ENCODE results near the gene PEAK1. TPM values are rescaled to one million over a fixed set of nuclear protein-coding genes. Genes with fewer than 3 reads are reported as not detected.
"Not testable (repeated sequence)": the region's sequence is repeated elsewhere in the genome, so short reads cannot be mapped to it uniquely, and the experiment has no call there.

PEAK1 gene
- total RNA-seq, 1 donor from 2014 or later = 289 TPM

GRCh38 chr15:77287385-77287784, 132.5 kb downstream of the PEAK1 start:
- peaks cover 19% of the 10 kb centered on the region for H3K36me3 Mint-ChIP-seq (ENCODE audit: low read depth, unreplicated experiment)
- TF ChIP-seq CTCF (IDR thresholded peaks at IDR 0.05; ENCODE audit: unreplicated experiment) = no peak
- no peaks in the 10 kb centered on the region for H3K9me3 Mint-ChIP-seq (ENCODE audit: unreplicated experiment)
- peaks cover 18% of the 10 kb centered on the region for H3K4me1 Mint-ChIP-seq (ENCODE audit: unreplicated experiment)
- peak overlapping the region; percentile 64 for H3K27ac Mint-ChIP-seq (ENCODE audit: unreplicated experiment)
- DNase-seq (ENCODE audit: low spot score) = no peak
- H3K27me3 Mint-ChIP-seq (ENCODE audit: unreplicated experiment) = no peaks in the 10 kb centered on the region
- H3K4me3 Mint-ChIP-seq (ENCODE audit: unreplicated experiment) = no peak overlapping the region

- Mint-ChIP-seq H3K4me3 (ENCODE audit: unreplicated experiment) (no peak overlapping the region), H3K4me1 (ENCODE audit: unreplicated experiment) (peaks cover 18% of the 10 kb centered on the region), H3K36me3 (ENCODE audit: low read depth, unreplicated experiment) (peaks cover 19% of the 10 kb centered on the region), H3K27ac (ENCODE audit: unreplicated experiment) (no peak overlapping the region), H3K9me3 (ENCODE audit: unreplicated experiment) (no peaks in the 10 kb centered on the region), H3K27me3 (ENCODE audit: unreplicated experiment) (no peaks in the 10 kb centered on the region)
- no peak for DNase-seq (ENCODE audit: low spot score)
- no peak for TF ChIP-seq CTCF (IDR thresholded peaks at IDR 0.05; ENCODE audit: unreplicated experiment)
Measured at GRCh38 chr15:77285057-77285997, 134.6 kb downstream of the PEAK1 start.

GRCh38 chr15:77282333-77282732, 137.6 kb downstream of the PEAK1 start:
- Mint-ChIP-seq H3K27me3 (ENCODE audit: unreplicated experiment) (peaks cover 5% of the 10 kb centered on the region), H3K4me1 (ENCODE audit: unreplicated experiment) (peaks cover 3% of the 10 kb centered on the region), H3K27ac (ENCODE audit: unreplicated experiment) (peak overlapping the region; percentile 27), H3K36me3 (ENCODE audit: low read depth, unreplicated experiment) (peaks cover 30% of the 10 kb centered on the region), H3K9me3 (ENCODE audit: unreplicated experiment) (no peaks in the 10 kb centered on the region), H3K4me3 (ENCODE audit: unreplicated experiment) (no peak overlapping the region)
- no peak for TF ChIP-seq CTCF (IDR thresholded peaks at IDR 0.05; ENCODE audit: unreplicated experiment)
- DNase-seq (ENCODE audit: low spot score) = no peak

- Mint-ChIP-seq H3K27me3 (ENCODE audit: unreplicated experiment) (peaks cover 9% of the 10 kb centered on the region), H3K4me3 (ENCODE audit: unreplicated experiment) (no peak overlapping the region), H3K4me1 (ENCODE audit: unreplicated experiment) (peaks cover 2% of the 10 kb centered on the region), H3K27ac (ENCODE audit: unreplicated experiment) (no peak overlapping the region), H3K36me3 (ENCODE audit: low read depth, unreplicated experiment) (peaks cover 21% of the 10 kb centered on the region), H3K9me3 (ENCODE audit: unreplicated experiment) (no peaks in the 10 kb centered on the region)
- TF ChIP-seq CTCF (IDR thresholded peaks at IDR 0.05; ENCODE audit: unreplicated experiment) = no peak
- no peak for DNase-seq (ENCODE audit: low spot score)
Measured at GRCh38 chr15:77276943-77277342, 143.0 kb downstream of the PEAK1 start.

GRCh38 chr15:77276096-77276495, 143.8 kb downstream of the PEAK1 start:
- no peak for TF ChIP-seq CTCF (IDR thresholded peaks at IDR 0.05; ENCODE audit: unreplicated experiment)

GRCh38 chr15:77273136-77273535, 146.8 kb downstream of the PEAK1 start:
- not testable (repeated sequence) for H3K9me3 Mint-ChIP-seq (ENCODE audit: unreplicated experiment); H3K27ac Mint-ChIP-seq (ENCODE audit: unreplicated experiment); H3K4me3 Mint-ChIP-seq (ENCODE audit: unreplicated experiment); H3K27me3 Mint-ChIP-seq (ENCODE audit: unreplicated experiment); DNase-seq (ENCODE audit: low spot score)
- peaks cover 14% of the 10 kb centered on the region for H3K4me1 Mint-ChIP-seq (ENCODE audit: unreplicated experiment)
- peaks cover 38% of the 10 kb centered on the region for H3K36me3 Mint-ChIP-seq (ENCODE audit: low read depth, unreplicated experiment)

More at GRCh38 chr15:77276096-77276495, 143.8 kb downstream of the PEAK1 start:
- peaks cover 9% of the 10 kb centered on the region for H3K27me3 Mint-ChIP-seq (ENCODE audit: unreplicated experiment)
- peaks cover 21% of the 10 kb centered on the region for H3K36me3 Mint-ChIP-seq (ENCODE audit: low read depth, unreplicated experiment)
- DNase-seq (ENCODE audit: low spot score) = no peak
- no peak overlapping the region for H3K4me3 Mint-ChIP-seq (ENCODE audit: unreplicated experiment)
- no peak overlapping the region for H3K27ac Mint-ChIP-seq (ENCODE audit: unreplicated experiment)
- peaks cover 2% of the 10 kb centered on the region for H3K4me1 Mint-ChIP-seq (ENCODE audit: unreplicated experiment)
- H3K9me3 Mint-ChIP-seq (ENCODE audit: unreplicated experiment) = no peaks in the 10 kb centered on the region
